ENCODE results near the gene MED13. TPM values are rescaled to one million over a fixed set of nuclear protein-coding genes. Genes with fewer than 3 reads are reported as not detected.

Gene MED13, protein sequence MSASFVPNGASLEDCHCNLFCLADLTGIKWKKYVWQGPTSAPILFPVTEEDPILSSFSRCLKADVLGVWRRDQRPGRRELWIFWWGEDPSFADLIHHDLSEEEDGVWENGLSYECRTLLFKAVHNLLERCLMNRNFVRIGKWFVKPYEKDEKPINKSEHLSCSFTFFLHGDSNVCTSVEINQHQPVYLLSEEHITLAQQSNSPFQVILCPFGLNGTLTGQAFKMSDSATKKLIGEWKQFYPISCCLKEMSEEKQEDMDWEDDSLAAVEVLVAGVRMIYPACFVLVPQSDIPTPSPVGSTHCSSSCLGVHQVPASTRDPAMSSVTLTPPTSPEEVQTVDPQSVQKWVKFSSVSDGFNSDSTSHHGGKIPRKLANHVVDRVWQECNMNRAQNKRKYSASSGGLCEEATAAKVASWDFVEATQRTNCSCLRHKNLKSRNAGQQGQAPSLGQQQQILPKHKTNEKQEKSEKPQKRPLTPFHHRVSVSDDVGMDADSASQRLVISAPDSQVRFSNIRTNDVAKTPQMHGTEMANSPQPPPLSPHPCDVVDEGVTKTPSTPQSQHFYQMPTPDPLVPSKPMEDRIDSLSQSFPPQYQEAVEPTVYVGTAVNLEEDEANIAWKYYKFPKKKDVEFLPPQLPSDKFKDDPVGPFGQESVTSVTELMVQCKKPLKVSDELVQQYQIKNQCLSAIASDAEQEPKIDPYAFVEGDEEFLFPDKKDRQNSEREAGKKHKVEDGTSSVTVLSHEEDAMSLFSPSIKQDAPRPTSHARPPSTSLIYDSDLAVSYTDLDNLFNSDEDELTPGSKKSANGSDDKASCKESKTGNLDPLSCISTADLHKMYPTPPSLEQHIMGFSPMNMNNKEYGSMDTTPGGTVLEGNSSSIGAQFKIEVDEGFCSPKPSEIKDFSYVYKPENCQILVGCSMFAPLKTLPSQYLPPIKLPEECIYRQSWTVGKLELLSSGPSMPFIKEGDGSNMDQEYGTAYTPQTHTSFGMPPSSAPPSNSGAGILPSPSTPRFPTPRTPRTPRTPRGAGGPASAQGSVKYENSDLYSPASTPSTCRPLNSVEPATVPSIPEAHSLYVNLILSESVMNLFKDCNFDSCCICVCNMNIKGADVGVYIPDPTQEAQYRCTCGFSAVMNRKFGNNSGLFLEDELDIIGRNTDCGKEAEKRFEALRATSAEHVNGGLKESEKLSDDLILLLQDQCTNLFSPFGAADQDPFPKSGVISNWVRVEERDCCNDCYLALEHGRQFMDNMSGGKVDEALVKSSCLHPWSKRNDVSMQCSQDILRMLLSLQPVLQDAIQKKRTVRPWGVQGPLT (N-terminal part only)
- 16.2 and 16.5 TPM in 2 replicates for polyA plus RNA-seq (2014; cell fraction: cytosol; rRNA removed)
- polyA plus RNA-seq (2014; cell fraction: nucleus; rRNA removed): 12.7 and 14.5 TPM in 2 replicates

DNA sequence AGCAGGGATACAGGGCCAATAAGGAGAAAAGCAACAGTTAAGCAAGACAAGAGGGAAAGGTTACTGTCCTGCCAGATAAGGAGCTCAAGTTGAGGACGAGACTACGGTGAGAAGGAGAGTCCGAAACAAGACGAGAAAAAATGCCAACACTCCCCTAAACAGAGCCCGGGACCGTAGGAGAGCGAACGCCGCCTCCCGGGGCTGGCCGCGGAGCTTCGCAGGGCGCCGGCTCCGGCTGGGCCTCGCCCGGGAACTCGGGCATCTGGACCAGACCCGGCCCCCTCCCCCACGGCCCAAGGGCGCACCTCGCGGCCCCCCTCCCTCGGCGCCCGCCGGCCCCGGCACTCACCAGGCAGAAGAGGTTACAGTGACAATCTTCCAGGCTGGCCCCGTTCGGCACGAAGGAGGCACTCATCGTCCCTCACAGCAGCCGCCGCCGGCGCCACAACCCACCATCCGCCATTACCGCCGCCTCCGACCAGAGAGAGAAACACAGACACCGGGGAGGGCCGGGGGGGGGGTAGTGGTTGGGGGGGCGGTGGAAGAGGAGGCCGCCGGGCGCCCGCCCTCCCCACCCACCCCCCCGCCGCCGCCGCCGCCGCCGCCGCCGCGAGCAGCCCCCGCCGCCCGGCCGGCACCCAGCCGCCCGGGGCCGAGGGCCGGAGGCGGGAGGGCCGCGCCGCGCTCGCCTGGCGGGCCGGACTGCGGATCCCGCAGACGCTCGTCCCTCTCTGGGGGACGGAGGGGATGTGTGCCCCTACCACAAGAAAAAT, at the start of gene MED13:
Gene MED13, minus strand, starts transcription at position 488 of the 773 bp plus-strand sequence. Its CDS starts 73 bp downstream, at position 415.
- peak; percentile 34 for DNase-seq (ENCODE audit: low spot score)

DNA sequence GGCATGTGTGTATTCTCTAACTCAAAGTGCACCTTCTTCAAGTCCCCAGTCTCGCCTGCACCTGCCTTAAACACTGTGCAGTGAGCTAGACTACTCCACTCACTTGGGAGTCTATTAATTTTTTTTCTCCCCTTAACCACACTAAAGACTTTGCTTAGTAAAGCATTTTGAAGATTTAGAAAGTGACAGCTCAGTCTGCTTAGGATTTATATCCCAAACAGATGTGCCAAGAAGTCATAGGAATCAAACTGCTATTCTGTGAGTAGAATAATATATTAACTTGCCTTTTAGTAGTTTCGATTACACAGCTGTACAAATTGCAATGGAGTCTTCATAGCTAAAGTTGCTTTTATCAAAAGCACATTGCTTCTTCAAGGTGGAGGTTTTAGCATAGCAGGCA, 47.2 kb upstream of the MED13 start:
- DNase-seq (ENCODE audit: low spot score): no peak

DNA sequence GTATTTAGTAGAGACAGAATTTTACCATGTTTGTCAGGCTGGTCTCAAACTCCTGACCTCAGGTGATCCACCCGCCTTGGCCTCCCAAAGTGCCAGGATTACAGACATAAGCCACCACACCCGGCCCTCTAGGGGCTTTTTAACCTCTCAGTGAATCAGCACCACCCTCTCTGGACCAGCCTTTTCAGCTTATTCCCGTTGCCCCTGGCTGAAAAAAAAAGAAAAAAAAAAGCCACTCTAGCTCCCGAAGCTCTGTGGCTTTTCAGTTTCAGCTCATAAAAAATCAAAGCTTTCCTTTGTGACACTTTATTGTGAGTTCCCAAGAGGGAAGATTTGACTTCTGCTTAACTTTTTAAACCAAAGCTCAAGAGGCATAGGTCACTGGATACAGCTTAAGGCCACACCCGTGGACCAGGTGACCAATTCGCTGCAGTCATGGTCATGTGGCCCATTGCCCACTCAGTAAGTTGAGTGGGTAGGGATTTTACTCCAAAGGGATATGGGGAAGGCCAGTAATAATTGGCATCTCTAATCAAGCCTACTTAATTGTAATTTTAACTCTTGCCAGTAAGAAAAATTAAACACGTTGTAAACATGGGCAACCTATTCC, 46.6 kb upstream of the MED13 start:
- no peak for DNase-seq (ENCODE audit: low spot score)

DNA sequence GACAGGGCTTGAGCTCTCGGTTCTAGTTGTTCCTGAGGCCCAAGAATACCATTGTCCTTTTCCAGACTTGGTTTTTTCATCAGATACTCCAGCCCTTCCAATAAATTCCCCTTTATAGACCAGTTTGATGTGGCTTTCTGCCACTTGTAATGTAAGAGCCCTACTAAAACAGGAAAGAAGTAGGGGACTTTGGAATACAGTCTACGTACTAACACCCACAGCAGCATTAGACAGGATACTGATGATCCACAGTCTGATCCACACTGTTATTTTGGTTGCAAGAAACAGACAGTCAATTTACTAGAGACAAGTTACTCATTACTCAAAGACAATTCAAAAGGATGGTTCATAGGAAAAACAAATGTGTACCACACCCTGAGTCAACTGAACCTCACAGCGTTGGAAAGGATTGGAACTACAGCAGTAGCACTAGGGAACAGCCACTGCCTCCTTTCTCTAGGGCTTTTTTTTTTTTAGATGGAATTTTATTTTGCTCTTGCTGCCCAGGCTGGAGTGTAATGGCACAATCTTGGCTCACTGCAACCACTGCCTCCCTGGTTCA, 45.9 kb upstream of the MED13 start:
- DNase-seq (ENCODE audit: low spot score): no peak

DNA sequence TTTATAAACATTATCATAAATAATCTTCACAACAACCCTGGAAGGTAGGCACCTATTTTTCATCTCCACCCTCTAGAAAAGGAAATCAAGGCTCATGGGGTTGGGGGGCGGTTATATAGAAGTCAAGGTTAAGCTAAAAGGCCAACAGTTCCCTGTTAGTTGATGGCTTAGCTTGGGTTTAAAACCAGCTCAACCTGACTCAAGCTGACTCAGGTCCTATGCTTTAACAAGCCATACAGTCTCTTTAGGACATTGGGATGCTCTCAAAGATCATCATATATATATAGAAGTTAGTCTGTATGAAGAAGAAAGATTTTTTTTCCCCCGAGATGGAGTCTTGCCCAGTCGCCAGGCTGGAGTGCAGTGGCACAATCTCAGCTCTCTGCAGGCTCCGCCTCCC, 44.8 kb upstream of the MED13 start:
- no peak for DNase-seq (ENCODE audit: low spot score)

DNA sequence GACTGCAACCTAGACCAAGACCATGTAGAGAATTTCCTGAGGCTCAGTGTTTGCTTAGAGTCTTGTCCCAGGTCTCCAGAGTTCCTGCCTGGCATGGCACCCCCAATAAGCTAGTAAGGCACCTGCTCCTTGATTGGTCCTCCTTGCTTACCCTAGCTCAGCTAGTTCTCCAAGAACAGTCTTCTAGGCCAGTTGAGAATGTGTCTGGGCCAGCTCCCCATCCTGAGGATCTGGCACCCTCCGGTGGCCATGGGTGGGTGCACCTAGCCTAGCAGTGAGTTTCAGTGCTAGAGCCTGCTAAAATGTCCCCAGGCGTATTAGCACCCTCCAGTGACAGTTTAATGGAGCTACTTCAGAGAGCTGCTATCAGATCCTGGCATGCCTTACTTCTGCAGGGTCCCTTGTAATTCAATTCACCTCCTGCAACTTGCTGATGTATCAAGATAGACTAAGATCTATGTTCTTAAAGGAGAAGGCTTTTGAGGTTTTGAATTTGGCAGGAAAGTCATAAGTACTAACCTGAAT, 44.4 kb upstream of the MED13 start:
- DNase-seq (ENCODE audit: low spot score): peak; percentile 92

DNA sequence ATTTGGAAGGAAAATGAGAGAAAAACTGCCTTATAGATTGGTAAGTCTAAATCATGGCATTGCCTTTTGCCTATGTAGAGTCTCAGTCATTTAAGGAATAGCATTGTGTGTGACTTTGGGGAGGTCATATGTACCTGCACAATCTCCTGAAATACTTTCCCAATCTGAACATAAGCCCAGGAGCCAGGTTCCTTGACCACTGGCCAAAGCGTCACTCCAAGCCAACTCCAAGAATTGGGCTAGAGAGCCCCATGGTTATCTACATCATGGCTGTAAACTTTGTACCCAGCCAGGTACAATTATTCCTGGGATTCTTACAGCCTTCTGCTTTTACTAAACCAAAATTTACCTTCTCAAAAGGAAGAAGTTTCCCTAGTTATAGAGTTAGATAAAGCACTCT, 40.8 kb upstream of the MED13 start:
- DNase-seq (ENCODE audit: low spot score): no peak

DNA sequence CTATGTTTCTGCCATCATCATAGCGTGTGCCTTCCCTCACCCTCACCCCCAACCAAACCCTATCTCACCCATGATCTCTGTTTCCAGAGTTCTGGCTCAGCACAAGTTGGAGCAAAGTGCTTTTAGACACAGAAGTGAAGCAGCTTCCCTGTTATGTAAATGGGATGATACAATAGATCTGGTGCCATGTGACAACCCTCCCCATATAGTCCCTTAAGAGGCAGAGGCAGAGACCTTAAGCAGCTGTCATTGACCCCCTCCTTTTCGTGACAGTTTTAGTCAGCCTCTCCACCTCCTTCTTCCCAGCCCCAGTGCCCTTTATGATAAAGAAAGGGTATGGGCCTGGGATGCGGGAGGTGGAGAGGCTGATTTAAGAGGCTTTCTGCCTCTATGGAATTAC, 40.3 kb upstream of the MED13 start:
- DNase-seq (ENCODE audit: low spot score): peak; percentile 26

DNA sequence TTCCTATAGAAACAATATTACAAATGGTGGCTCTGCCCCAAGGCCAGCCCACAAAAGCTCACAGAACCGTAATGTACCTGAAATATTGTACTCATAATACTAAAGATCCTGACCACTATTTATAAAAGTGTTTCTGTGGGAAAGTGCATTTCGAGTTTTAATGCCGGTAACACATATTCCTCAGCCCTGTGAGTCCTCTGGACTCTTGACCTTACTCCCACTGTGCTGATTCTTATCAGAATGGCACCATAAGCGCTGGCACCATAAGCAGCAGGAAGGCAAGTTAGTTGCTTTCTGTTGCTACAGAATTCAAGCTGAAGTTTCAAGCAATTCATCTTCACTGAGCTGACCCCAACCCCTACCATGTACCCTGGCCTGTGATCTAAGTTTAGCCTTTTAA, 36.4 kb upstream of the MED13 start:
- no peak for DNase-seq (ENCODE audit: low spot score)

DNA sequence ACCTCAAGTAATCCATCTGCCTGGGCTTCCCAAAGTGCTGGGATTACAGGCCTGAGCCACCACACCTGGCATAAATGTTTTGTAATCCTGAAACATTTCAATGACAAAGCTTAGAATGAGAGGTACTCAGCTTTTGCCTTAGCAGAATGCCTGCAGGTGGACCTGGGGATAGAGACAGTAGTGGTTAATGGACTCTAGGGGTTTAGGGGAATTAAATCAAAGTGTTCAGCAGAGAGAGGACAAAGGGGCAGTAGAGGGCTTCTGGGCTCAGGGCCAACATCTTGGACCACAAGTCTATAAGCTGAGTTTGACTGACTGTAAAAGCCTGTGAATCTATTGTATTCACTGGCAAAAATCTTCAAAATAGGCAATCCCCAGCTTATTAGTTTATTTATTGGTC, 36.0 kb upstream of the MED13 start:
- DNase-seq (ENCODE audit: low spot score): no peak

DNA sequence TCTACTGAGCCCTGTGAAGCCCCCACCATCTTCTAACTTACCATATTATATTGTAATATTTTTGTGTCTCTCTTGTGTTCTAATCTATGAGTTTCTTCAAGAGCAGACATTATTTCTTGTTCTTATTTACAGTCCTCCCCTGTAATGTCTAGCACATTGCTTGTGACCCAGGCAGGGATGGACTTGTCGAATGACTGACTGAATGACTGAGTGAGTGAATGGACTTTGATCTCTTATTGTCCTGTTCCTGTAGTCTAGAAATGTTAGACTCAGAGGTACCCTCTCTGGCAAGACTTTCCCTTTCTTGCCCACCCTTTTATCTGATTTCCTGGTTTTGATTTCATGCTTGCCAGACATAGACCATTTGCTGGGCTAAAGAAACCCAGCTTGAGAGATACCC, 35.0 kb upstream of the MED13 start:
- DNase-seq (ENCODE audit: low spot score): no peak

DNA sequence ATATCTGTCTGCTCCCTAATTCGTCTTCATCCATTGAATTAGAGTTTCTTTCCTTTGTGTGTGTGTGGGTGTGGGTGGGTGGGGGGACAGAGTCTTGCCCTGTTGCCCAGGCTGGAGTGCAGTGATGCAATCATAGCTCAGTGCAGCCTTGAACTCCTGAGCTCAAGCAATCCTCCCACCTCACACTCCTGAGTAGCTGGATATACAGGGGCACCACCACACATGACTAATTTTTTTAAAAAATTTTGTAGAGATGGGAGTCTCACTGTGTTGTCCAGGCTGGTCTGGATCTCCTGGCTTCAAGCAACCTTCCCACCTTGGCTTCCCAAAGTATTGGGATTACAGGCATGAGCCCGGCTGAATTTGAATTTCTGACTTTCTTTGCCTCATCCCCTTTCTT, 34.5 kb upstream of the MED13 start:
- no peak for DNase-seq (ENCODE audit: low spot score)

DNA sequence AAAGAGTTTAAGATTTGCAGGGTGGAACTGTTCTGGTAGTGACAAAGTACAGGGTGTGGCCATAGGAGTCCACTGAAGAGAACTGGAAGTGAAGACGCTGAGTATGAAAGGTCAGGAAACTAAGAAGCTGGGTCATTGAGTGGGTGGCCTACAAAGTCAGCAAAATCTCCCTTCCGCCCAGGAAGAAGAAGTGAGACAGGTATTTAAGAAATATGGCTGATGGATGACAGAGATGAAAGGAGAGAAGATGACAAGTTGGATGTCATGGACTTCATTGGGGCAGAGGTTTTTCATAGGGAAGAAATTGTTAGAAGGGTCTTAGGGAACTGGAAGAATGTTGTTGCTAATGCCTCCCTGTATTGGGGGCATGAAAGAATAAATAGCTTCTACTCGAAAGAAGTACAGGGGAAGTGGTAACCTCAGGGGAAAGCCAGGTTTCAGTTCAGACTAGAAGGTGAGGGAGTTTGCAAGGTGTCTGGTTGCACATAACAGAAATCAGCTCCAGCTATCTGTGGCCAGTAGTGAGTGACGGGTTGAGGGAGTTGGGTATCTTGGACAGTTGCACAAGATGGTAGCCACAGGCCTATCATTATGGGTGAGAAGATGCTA, 33.6 kb upstream of the MED13 start:
- no peak for DNase-seq (ENCODE audit: low spot score)

DNA sequence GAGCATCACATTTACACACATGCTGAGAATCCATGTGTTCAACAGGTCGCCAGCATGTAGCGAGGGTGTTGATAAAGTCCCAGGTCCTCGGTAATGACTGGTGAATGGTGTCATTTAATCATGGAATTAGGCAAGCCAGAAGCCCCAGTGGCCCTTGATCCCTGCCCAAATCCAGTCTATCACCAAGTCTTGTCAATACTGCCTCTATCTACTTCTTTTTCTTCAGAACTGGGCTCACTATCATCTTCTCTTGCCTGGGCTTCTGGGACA, 31.3 kb upstream of the MED13 start:
- DNase-seq (ENCODE audit: low spot score): no peak

DNA sequence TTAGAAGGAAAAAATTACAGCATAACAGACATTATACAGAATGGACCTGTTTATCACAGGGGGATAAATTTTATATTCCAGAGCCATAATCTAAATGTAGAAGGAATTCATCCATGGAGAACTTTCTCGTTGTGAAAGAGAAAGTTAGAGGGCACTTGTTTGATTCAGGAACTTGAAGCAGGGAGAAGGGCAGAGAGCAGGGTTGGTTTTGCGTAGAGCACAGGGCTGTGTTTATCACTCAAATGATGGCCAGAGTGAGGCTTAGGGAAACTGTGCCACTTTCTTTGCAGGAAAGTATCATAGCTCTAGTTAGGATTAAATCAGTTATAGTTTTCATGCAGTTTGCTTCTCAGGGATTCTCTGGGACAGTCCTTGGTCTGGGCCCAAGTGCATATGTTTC, 29.1 kb upstream of the MED13 start:
- no peak for DNase-seq (ENCODE audit: low spot score)

DNA sequence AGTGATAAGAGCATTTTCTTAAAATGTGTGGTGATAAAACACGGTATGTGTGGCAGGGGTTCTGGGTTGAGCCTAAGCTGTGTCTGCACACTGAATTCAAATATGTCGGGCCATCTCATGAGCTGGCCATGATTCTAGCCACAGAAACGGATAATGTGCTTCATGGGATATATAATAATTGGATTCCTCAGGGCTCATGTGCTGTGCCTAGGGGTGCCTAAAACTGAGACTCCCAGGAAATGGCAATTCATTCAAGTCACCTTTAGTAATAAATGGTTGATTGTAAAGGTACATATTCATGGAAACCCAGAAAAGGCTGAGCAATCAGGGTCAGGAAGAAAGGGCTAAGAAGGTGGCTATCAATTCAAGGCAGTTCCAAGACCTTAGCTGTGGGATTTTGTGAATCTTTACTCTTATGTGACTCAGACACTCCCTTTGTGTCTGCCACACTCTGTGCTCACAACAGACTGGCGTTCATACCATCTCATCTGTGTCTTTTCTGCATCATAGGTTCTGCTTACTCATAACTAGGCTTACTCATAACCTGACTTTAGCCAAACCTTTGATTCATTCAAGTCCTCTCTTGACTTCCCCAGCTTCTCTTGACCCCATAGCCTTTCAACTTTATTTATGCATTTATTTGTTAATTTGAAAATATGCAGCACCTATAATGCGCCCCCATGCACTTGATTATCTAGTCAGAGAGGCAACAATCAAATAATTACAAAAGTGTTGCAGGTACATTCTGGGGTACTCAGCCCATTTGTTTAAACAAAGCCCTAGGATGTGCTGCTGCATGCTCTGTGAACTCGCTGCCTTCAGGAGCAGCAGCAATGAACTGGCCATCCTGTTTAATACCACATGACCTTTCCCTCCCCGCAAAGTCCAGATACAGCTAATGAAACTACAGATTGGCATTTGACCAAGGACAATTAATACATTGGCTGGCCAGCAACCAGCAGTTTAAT, 28.4 kb upstream of the MED13 start:
- no peak for DNase-seq (ENCODE audit: low spot score)

DNA sequence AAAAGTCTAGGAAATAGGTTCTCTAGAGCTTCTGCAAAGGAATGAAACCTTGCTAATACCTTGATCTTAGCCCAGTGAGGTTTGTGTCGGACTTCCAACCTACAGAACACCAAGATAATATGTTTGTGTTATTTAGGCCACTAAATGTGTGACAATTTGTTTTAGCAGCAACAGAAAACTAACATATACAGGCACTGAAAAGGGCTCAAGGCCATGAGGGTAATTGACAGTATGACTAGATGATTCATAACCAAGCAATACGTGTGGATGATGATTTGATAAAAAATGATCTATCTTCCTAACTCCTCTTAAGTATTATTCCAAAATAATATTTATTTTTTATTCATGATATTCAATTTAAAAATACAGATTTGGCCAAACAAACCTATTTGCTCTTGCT, 27.7 kb upstream of the MED13 start:
- DNase-seq (ENCODE audit: low spot score): no peak

DNA sequence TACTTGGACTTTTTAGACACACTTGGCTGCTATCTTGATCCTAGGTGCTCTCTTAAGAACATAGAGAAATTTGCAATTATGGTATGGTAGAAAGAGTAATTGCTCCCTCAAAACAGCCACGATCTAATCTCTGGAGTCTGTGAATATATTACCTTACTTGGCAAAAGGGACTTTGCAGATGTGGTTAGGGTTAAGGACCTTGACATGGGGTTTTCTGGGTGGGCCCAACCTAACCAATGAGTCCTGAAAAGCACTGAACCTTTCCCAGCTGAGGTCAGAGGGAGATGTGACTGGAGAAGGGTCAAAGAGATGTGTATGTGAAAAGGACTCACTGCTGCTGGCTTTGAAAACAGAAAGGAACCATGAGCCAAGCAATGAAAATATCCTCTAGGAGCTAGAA, 26.7 kb upstream of the MED13 start:
- no peak for DNase-seq (ENCODE audit: low spot score)

DNA sequence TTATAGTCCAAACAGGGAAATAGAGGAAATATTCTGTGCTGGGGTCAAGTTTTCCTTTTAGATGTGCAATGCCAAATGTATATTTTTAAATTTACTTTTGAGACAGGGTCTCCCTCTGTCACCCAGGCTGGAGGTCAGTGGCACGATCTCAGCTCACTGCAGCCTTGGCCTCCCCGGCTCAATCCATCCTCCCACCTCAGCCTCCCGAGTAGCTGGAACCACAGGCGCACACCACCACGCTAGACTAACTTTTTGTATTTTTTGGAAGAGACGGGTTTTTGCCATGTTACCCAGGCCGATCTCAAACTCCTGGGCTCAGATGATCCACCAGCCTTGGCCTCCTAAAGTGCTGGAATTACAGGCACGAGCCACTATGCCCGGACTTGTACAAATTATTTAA, 25.8 kb upstream of the MED13 start:
- DNase-seq (ENCODE audit: low spot score): no peak
